ENCODE results near the gene GLOD5.

GLOD5 gene

DNA sequence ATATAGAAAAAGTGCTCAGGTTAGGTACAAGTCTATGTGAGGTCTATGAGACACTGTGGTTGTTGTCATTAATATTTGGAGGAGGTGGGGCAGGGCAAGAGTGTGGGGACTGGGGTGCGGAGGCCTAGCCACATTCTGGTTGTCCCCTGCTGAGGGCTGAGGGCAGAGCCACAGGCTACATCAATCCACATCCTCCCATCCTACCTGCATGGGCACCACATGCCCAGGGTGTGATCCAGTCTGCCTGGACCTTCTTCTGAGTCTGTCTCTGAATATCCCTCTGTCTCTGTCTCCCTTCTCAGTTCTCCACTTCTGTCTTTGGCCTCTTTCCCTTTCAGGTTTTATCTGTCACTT, 23.6 kb downstream of the GLOD5 start:
- WGBS, 2 experiments (ENCODE audit: insufficient coverage in 2 of 2) = no CpG with 5 or more reads among the region's 1 CpG
- Histone ChIP-seq H3K27ac (ENCODE audit: low read depth, low read length, severe bottlenecking) (no peak overlapping the region), H3K4me3 (ENCODE audit: extremely low read depth, insufficient read depth, low read length, poor library complexity, severe bottlenecking) (no peak overlapping the region), H3K36me3 (ENCODE audit: control insufficient read depth, insufficient read depth, low read length) (no peaks in the 10 kb centered on the region), H3K9me3 (ENCODE audit: control insufficient read depth, low read length) (no peaks in the 10 kb centered on the region), H3K4me1 (ENCODE audit: control insufficient read depth, insufficient read depth, low read length, poor library complexity, severe bottlenecking) (no peaks in the 10 kb centered on the region)

GRCh38 chrX:48785540-48786214, 24.1 kb downstream of the GLOD5 start:
- no peaks in the 10 kb centered on the region for H3K9me3 ChIP-seq (ENCODE audit: control insufficient read depth, low read length)
- H3K36me3 ChIP-seq (ENCODE audit: control insufficient read depth, insufficient read depth, low read length) = no peaks in the 10 kb centered on the region
- H3K4me3 ChIP-seq (ENCODE audit: extremely low read depth, insufficient read depth, low read length, poor library complexity, severe bottlenecking) = no peak overlapping the region
- no peak overlapping the region for H3K27ac ChIP-seq (ENCODE audit: low read depth, low read length, severe bottlenecking)
- WGBS, 2 experiments (ENCODE audit: insufficient coverage in 2 of 2) = 80 to 86% methylated on average over 7 to 13 of the region's 16 CpGs
- H3K4me1 ChIP-seq (ENCODE audit: control insufficient read depth, insufficient read depth, low read length, poor library complexity, severe bottlenecking) = no peaks in the 10 kb centered on the region

DNA sequence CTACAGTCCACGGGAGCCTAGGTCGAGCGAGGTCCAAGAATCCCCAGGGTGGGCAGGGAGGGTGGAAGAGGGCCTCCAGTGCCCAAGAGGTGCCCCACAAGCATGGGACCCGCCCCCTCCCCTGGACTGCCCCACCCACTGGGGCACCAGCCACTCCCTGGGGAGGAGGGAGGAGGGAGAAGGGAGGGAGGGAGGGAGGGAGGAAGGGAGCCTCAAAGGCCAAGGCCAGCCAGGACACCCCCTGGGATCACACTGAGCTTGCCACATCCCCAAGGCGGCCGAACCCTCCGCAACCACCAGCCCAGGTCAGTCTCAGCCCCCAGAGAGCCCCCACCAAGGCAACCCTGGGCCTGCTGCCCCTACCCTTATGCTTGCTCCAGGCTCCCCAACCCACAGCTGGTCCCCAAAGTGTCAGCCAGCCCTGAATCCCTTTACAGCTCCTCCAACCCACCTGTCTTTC, 24.8 kb downstream of the GLOD5 start, which contains the start of gene GATA1:
Gene GATA1 (plus strand): TSS at position 250 of the 460 bp plus-strand sequence. CDS start 4,520 bp downstream, outside the sequence.
- Histone ChIP-seq H3K4me3 (ENCODE audit: extremely low read depth, insufficient read depth, low read length, poor library complexity, severe bottlenecking) (no peak within 1 kb of the TSS), H3K27ac (ENCODE audit: low read depth, low read length, severe bottlenecking) (no peak within 1 kb of the TSS)
- WGBS, 2 experiments (ENCODE audit: insufficient coverage in 2 of 2) = no CpG with 5 or more reads among the region's 7 CpGs

DNA sequence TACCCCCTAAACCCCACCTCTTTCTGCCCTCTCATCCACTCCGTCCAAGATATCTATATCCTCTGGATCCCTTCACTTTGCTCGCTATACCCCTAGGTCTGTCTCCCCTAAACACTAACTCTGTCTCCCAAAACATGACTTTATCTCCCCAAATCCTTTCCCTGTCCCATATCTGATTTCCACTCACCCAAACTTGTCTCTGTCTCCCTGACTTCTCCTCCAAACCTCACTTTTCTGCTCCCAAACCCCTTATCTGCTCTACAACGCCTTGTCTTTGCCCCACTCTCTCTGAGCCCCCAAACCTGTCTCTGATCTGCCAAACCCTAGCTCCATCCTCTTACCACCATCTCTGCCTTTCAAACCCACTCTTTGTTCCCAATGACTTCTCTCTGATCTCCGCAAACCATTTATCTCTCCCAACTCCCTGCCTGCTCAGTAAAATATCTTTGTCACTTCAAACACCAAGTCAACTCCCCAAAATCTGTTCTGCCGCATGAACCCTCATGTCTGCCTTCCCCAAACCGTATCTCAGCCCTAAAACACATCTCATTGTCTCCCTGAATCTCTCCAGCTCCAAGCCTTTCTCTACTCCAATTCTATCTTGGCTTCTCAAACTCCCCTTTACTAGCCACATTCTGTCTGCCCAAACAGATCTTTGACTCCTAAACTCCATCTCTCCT, 25.4 kb downstream of the GLOD5 start:
- WGBS, 2 experiments (ENCODE audit: insufficient coverage in 2 of 2) = 68 to 96% methylated on average over 2 to 6 of the region's 6 CpGs
- Histone ChIP-seq H3K9me3 (ENCODE audit: control insufficient read depth, low read length) (no peaks in the 10 kb centered on the region), H3K27ac (ENCODE audit: low read depth, low read length, severe bottlenecking) (no peak overlapping the region), H3K4me3 (ENCODE audit: extremely low read depth, insufficient read depth, low read length, poor library complexity, severe bottlenecking) (no peak overlapping the region), H3K36me3 (ENCODE audit: control insufficient read depth, insufficient read depth, low read length) (no peaks in the 10 kb centered on the region), H3K4me1 (ENCODE audit: control insufficient read depth, insufficient read depth, low read length, poor library complexity, severe bottlenecking) (no peaks in the 10 kb centered on the region)

More for the DNA sequence above, 24.8 kb downstream of the GLOD5 start, which contains the start of gene GATA1:
- Histone ChIP-seq H3K9me3 (ENCODE audit: control insufficient read depth, low read length) (no peaks in the 10 kb centered on the region), H3K36me3 (ENCODE audit: control insufficient read depth, insufficient read depth, low read length) (no peaks in the 10 kb centered on the region), H3K4me1 (ENCODE audit: control insufficient read depth, insufficient read depth, low read length, poor library complexity, severe bottlenecking) (no peaks in the 10 kb centered on the region)

GRCh38 chrX:48787505-48788443, 26.2 kb downstream of the GLOD5 start:
- H3K27ac ChIP-seq (ENCODE audit: low read depth, low read length, severe bottlenecking) = no peak overlapping the region

DNA sequence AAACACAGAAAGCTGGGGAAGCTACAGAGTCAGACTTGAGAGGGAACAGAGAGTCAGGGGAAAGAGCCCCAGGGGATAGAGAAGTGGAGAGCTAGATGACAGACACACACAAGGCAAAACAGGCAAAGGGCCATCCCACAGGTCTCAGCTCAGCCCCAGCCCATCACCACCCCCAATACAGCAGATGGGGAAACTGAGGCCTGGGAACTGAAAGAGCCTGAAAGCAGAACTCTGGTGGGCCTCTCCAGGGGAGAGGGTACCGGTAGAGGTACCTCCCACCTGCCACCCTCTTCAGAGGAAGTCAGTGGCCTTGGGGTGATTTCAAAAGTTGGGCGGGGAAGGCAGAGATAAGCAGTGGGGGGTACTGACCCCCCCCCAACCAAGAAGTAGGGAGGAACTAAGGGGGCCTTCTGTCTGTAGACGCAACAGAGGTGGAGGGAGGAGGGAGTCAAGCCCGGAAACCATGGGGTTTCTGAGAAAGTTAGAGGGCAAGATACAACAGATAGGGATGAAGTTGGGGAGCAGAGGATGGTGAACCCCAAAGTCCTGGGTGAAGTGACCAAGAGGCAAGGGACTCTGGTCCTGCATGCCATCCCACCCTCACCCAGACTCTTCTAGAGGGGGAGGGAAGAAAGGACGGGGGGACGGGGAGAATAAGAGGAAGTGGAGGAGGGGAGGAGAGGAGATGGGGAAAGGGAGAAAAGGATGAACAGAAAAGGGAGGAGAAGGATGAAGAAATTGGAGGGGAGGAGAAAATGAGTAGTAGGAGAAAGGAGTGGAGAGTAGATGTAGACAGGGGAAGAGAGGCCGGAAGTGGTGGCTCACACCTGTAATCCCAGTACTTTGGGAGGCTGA, 28.0 kb downstream of the GLOD5 start:
- Histone ChIP-seq H3K9me3 (ENCODE audit: control insufficient read depth, low read length) (no peaks in the 10 kb centered on the region), H3K27ac (ENCODE audit: low read depth, low read length, severe bottlenecking) (no peak overlapping the region), H3K4me3 (ENCODE audit: extremely low read depth, insufficient read depth, low read length, poor library complexity, severe bottlenecking) (no peak overlapping the region), H3K4me1 (ENCODE audit: control insufficient read depth, insufficient read depth, low read length, poor library complexity, severe bottlenecking) (no peaks in the 10 kb centered on the region), H3K36me3 (ENCODE audit: control insufficient read depth, insufficient read depth, low read length) (no peaks in the 10 kb centered on the region)
- 90 to 100% methylated on average over 1 to 2 of the region's 7 CpGs for WGBS, 2 experiments (ENCODE audit: insufficient coverage in 2 of 2)

More at GRCh38 chrX:48787505-48788443, 26.2 kb downstream of the GLOD5 start:
- H3K9me3 ChIP-seq (ENCODE audit: control insufficient read depth, low read length) = no peaks in the 10 kb centered on the region
- H3K36me3 ChIP-seq (ENCODE audit: control insufficient read depth, insufficient read depth, low read length) = no peaks in the 10 kb centered on the region
- WGBS, 2 experiments (ENCODE audit: insufficient coverage in 2 of 2) = 85 to 86% methylated on average over 8 to 10 of the region's 17 CpGs
- no peak overlapping the region for H3K4me3 ChIP-seq (ENCODE audit: extremely low read depth, insufficient read depth, low read length, poor library complexity, severe bottlenecking)
- no peaks in the 10 kb centered on the region for H3K4me1 ChIP-seq (ENCODE audit: control insufficient read depth, insufficient read depth, low read length, poor library complexity, severe bottlenecking)

- no peaks in the 10 kb centered on the region for H3K9me3 ChIP-seq (ENCODE audit: control insufficient read depth, low read length)
- H3K27ac ChIP-seq (ENCODE audit: low read depth, low read length, severe bottlenecking) = no peak overlapping the region
- peaks cover 2% of the 10 kb centered on the region for H3K4me1 ChIP-seq (ENCODE audit: control insufficient read depth, insufficient read depth, low read length, poor library complexity, severe bottlenecking)
- no peak overlapping the region for H3K4me3 ChIP-seq (ENCODE audit: extremely low read depth, insufficient read depth, low read length, poor library complexity, severe bottlenecking)
- H3K36me3 ChIP-seq (ENCODE audit: control insufficient read depth, insufficient read depth, low read length) = no peaks in the 10 kb centered on the region
- WGBS, 2 experiments (ENCODE audit: insufficient coverage in 2 of 2) = 60 to 76% methylated on average over 1 to 5 of the region's 5 CpGs
These were observed 28.9 kb downstream of the GLOD5 start for GRCh38 chrX:48790477-48790876.

GRCh38 chrX:48791063-48791820, 29.7 kb downstream of the GLOD5 start:
- WGBS, 2 experiments (ENCODE audit: insufficient coverage in 2 of 2) = 78 to 96% methylated on average over 2 to 3 of the region's 11 CpGs
- Histone ChIP-seq H3K4me3 (ENCODE audit: extremely low read depth, insufficient read depth, low read length, poor library complexity, severe bottlenecking) (no peak overlapping the region), H3K27ac (ENCODE audit: low read depth, low read length, severe bottlenecking) (no peak overlapping the region)

GRCh38 chrX:48792219-48792618, 30.7 kb downstream of the GLOD5 start:
- Histone ChIP-seq H3K4me3 (ENCODE audit: extremely low read depth, insufficient read depth, low read length, poor library complexity, severe bottlenecking) (no peak overlapping the region), H3K9me3 (ENCODE audit: control insufficient read depth, low read length) (no peaks in the 10 kb centered on the region), H3K27ac (ENCODE audit: low read depth, low read length, severe bottlenecking) (no peak overlapping the region), H3K4me1 (ENCODE audit: control insufficient read depth, insufficient read depth, low read length, poor library complexity, severe bottlenecking) (peaks cover 5% of the 10 kb centered on the region), H3K36me3 (ENCODE audit: control insufficient read depth, insufficient read depth, low read length) (no peaks in the 10 kb centered on the region)
- WGBS, 2 experiments (ENCODE audit: insufficient coverage in 2 of 2) = 83% methylated on average over 1 of the region's 7 CpGs; no CpG with 5 or more reads in 1 of the 2 experiments

More at GRCh38 chrX:48791063-48791820, 29.7 kb downstream of the GLOD5 start:
- Histone ChIP-seq H3K4me1 (ENCODE audit: control insufficient read depth, insufficient read depth, low read length, poor library complexity, severe bottlenecking) (peaks cover 5% of the 10 kb centered on the region), H3K9me3 (ENCODE audit: control insufficient read depth, low read length) (no peaks in the 10 kb centered on the region), H3K36me3 (ENCODE audit: control insufficient read depth, insufficient read depth, low read length) (no peaks in the 10 kb centered on the region)

All from mesodermal cell (in vitro differentiated cells).